Neural crest cell (in vitro differentiated cells): ENCODE measurements around the gene CFTR. TPM values are rescaled to one million over a fixed set of nuclear protein-coding genes. Genes with fewer than 3 reads are reported as not detected.

Experiments used
- DNase-seq: peaks from one replicate; pipeline ENCODE4 v3.0.0; 2021; ENCODE audit warnings: low read depth, mixed read lengths, low spot score
- H3K27ac Mint-ChIP-seq: one replicate; pipeline ENCODE4 v1.8.0; 2021; ENCODE audit warnings: mild to moderate bottlenecking, mixed read lengths; ENCODE audit not compliant: unreplicated experiment
- H3K27me3 Mint-ChIP-seq: 2 replicates; pipeline ENCODE4 v1.8.0; 2021; ENCODE audit warnings: low read depth, mild to moderate bottlenecking, mixed read lengths
- H3K36me3 Mint-ChIP-seq: 2 replicates; pipeline ENCODE4 v1.8.0; 2021; ENCODE audit warnings: low read depth, mild to moderate bottlenecking, mixed read lengths
- H3K4me1 Mint-ChIP-seq: 2 replicates; pipeline ENCODE4 v1.8.0; 2021; ENCODE audit warnings: mixed read lengths
- H3K4me3 Mint-ChIP-seq: one replicate; pipeline ENCODE4 v1.8.0; 2021; ENCODE audit warnings: mild to moderate bottlenecking, mixed read lengths
- H3K9me3 Mint-ChIP-seq: 2 replicates; pipeline ENCODE4 v1.8.0; 2021; ENCODE audit warnings: mixed read lengths
- total RNA-seq: library from RNA; stranded (reverse); gene quantifications from 2 replicates; pipeline ENCODE4 v1.2.1, GENCODE V29; 2021
- TF ChIP-seq, protein P1 (sequence below): fragments of 200-600 bp; sonication (generic); conservative IDR thresholded peaks from 2 replicates; pipeline ENCODE4 v1.5.0; 2021; ENCODE audit warnings: antibody characterized with exemption, mild to moderate bottlenecking

The CFTR gene
- total RNA-seq, 1 donor from 2014 or later = not detected

DNA sequence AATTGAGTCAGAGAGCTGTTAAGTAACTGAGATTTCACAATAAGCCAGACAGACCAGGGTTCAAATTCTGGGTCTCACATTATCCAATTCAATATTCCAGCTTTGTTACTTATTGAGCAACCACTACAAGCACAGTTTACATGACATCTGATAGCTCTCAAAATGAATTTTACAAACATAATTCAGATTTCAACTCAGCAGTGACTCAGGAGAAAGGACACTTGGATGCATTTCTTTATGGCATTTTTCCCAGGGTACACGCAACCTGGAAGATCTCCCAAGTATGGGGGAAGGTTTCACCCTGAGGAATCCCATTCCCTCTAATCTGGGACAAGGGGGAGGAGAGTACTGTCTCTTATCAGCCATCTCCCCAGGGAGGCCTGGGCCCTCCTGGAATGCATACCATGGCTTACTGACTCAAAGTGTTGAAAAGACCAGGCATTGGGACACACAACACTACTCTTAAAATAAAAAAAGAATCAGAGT is 102.4 kb downstream of the CFTR start:
- Mint-ChIP-seq H3K4me3 (no peak overlapping the region), H3K27ac (no peak overlapping the region), H3K9me3 (no peaks in the 10 kb centered on the region), H3K36me3 (no peaks in the 10 kb centered on the region), H3K4me1 (no peaks in the 10 kb centered on the region), H3K27me3 (no peaks in the 10 kb centered on the region)
- TF ChIP-seq, protein P1, sequence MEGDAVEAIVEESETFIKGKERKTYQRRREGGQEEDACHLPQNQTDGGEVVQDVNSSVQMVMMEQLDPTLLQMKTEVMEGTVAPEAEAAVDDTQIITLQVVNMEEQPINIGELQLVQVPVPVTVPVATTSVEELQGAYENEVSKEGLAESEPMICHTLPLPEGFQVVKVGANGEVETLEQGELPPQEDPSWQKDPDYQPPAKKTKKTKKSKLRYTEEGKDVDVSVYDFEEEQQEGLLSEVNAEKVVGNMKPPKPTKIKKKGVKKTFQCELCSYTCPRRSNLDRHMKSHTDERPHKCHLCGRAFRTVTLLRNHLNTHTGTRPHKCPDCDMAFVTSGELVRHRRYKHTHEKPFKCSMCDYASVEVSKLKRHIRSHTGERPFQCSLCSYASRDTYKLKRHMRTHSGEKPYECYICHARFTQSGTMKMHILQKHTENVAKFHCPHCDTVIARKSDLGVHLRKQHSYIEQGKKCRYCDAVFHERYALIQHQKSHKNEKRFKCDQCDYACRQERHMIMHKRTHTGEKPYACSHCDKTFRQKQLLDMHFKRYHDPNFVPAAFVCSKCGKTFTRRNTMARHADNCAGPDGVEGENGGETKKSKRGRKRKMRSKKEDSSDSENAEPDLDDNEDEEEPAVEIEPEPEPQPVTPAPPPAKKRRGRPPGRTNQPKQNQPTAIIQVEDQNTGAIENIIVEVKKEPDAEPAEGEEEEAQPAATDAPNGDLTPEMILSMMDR = no peak
- no peak for DNase-seq

DNA sequence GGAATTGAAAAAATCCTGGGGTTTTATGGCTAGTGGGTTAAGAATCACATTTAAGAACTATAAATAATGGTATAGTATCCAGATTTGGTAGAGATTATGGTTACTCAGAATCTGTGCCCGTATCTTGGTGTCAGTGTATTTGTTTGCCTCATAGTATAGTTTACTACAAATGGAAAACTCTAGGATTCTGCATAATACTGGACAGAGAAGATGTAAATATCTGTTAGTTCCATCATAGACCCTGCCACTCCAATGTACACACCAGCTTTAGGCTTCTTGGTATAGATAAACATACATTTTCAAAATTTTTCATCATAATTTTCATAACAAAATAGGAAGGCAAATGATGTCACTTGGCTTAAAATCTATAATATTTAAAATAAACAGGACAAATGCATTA is 108.1 kb downstream of the CFTR start:
- Mint-ChIP-seq H3K4me3 (no peak overlapping the region), H3K36me3 (no peaks in the 10 kb centered on the region), H3K27me3 (no peaks in the 10 kb centered on the region), H3K4me1 (no peaks in the 10 kb centered on the region), H3K27ac (no peak overlapping the region), H3K9me3 (no peaks in the 10 kb centered on the region)
- TF ChIP-seq, protein P1 = no peak
- DNase-seq = no peak

DNA sequence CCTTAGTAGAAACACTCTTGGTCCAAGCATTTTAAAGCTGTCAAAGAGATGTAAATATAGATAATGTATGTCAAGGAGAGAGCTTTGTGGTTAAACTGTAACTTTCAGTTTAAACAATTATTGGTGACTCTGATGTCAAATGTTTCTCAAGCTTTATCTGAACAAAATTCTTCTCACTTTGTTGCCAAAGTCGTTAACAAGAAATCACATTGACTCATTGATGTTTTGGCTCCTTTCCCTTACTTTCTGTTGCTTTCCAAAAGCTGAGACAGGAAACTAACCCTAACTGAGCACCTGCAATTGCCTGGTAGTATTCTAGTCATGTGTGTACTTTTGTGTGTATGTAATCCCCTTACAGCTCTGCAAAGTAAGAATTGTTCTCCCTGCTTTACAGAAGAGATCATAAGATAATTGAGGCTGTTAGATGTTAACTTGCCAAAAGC is 108.5 kb downstream of the CFTR start:
- no peak overlapping the region for H3K27ac Mint-ChIP-seq
- H3K36me3 Mint-ChIP-seq = no peaks in the 10 kb centered on the region
- no peak overlapping the region for H3K4me3 Mint-ChIP-seq
- TF ChIP-seq, protein P1 = no peak
- no peak for DNase-seq
- no peaks in the 10 kb centered on the region for H3K9me3 Mint-ChIP-seq
- H3K4me1 Mint-ChIP-seq = no peaks in the 10 kb centered on the region
- no peaks in the 10 kb centered on the region for H3K27me3 Mint-ChIP-seq

DNA sequence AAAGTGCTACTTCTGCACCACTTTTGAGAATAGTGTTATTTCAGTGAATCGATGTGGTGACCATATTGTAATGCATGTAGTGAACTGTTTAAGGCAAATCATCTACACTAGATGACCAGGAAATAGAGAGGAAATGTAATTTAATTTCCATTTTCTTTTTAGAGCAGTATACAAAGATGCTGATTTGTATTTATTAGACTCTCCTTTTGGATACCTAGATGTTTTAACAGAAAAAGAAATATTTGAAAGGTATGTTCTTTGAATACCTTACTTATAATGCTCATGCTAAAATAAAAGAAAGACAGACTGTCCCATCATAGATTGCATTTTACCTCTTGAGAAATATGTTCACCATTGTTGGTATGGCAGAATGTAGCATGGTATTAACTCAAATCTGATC is 110.4 kb downstream of the CFTR start:
- H3K27ac Mint-ChIP-seq = no peak overlapping the region
- no peaks in the 10 kb centered on the region for H3K4me1 Mint-ChIP-seq
- H3K27me3 Mint-ChIP-seq = no peaks in the 10 kb centered on the region
- no peak overlapping the region for H3K4me3 Mint-ChIP-seq
- no peaks in the 10 kb centered on the region for H3K36me3 Mint-ChIP-seq
- TF ChIP-seq, protein P1 = no peak
- DNase-seq = no peak
- H3K9me3 Mint-ChIP-seq = no peaks in the 10 kb centered on the region

DNA sequence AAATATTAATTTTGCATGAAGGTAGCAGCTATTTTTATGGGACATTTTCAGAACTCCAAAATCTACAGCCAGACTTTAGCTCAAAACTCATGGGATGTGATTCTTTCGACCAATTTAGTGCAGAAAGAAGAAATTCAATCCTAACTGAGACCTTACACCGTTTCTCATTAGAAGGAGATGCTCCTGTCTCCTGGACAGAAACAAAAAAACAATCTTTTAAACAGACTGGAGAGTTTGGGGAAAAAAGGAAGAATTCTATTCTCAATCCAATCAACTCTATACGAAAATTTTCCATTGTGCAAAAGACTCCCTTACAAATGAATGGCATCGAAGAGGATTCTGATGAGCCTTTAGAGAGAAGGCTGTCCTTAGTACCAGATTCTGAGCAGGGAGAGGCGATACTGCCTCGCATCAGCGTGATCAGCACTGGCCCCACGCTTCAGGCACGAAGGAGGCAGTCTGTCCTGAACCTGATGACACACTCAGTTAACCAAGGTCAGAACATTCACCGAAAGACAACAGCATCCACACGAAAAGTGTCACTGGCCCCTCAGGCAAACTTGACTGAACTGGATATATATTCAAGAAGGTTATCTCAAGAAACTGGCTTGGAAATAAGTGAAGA is 112.3 kb downstream of the CFTR start:
- DNase-seq = no peak
- Mint-ChIP-seq H3K36me3 (no peaks in the 10 kb centered on the region), H3K4me3 (no peak overlapping the region), H3K27ac (no peak overlapping the region), H3K27me3 (no peaks in the 10 kb centered on the region), H3K4me1 (no peaks in the 10 kb centered on the region), H3K9me3 (peaks cover 3% of the 10 kb centered on the region)
- TF ChIP-seq, protein P1 = no peak
